VCaP (cell line): ENCODE measurements around the gene PACSIN2.

Experiments
- H3K27ac ChIP-seq: fragments of 450-650 bp; 2 replicates; pipeline ENCODE4 v1.5.1; 2017
- TF ChIP-seq, protein P1 (sequence below): fragments of 450-650 bp; conservative IDR thresholded peaks from 2 replicates; pipeline ENCODE4 v1.5.1; 2017; ENCODE audit warnings: mild to moderate bottlenecking, moderate library complexity

Gene PACSIN2

DNA sequence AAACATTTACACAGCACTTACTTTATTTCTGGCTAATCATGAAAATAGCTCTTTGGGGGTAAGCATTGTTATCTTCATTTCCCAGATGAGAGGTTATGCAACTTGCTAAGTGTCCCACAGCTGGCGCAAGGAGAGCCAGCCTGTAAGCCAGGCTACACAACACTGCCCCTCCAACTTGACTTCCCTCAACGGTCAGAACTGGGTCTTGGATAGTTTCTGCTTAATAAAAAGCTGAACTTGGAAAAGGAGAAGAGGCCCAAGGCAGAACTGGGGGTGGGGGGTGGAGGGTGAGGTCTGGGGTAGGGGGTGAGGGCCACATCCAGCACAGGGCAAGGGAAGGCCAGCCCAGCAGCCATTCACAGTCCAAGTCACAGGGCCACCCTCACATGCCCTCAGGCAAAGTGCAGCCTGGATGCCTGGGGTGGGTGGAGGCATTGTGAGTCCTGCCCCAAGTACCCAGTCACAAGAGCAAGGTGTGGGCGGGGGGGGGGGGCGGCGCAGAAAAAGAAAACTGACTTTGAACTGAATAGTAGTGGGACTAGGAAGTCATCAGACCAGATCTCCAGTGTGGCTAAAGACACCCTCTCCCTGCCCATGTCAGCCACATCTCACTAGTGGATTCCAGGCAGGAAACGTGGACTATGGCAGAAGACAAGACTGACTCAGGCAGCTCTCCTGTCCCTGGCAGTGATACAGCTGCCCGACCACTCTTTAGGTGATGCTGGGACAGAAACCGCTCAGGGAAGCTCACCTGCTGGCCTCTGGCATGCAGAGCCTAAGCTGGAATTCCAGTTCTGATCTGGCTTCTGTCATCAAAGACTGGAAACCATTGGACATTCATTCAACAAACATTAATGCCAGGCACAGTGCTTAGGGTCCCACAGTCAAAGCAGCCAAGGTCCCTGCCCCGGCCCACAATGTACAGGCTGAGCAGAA lies 52.4 kb downstream of the PACSIN2 start:
- peak overlapping the region; percentile 93 for H3K27ac ChIP-seq
- TF ChIP-seq, protein P1, sequence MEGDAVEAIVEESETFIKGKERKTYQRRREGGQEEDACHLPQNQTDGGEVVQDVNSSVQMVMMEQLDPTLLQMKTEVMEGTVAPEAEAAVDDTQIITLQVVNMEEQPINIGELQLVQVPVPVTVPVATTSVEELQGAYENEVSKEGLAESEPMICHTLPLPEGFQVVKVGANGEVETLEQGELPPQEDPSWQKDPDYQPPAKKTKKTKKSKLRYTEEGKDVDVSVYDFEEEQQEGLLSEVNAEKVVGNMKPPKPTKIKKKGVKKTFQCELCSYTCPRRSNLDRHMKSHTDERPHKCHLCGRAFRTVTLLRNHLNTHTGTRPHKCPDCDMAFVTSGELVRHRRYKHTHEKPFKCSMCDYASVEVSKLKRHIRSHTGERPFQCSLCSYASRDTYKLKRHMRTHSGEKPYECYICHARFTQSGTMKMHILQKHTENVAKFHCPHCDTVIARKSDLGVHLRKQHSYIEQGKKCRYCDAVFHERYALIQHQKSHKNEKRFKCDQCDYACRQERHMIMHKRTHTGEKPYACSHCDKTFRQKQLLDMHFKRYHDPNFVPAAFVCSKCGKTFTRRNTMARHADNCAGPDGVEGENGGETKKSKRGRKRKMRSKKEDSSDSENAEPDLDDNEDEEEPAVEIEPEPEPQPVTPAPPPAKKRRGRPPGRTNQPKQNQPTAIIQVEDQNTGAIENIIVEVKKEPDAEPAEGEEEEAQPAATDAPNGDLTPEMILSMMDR = no peak

DNA sequence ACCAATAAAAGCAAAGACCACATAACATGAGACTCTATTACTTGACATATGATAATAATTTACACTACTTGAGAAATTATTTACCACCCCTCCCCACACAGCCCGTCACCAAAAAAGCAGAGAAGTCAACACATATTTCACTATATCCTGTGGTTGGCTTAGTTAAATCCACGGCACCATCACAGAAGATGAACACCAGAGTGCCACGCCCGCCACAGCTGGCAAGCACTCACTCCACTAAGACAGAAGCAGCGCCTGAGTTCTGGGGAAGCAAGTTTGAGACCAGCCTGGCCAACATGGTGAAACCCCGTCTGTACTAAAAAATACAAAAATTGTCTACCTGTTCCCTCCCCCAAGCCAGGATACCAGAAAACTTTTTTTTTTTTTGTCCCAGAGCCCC lies 53.1 kb downstream of the PACSIN2 start:
- TF ChIP-seq, protein P1 = no peak
- peak overlapping the region; percentile 93 for H3K27ac ChIP-seq

DNA sequence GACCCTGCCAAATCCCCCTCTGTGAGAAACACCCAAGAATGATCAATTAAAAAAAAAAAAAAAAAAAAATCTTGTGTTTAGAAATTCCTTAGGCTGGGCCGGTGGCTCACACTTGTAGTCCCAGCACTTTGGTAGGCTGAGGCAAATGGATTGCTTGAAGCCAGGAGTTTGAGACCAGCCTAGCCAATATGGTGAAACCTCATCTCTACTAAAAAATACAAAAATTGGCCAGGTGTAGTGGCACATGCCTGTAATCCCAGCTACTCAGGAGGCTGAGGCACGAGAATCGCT lies 53.6 kb downstream of the PACSIN2 start:
- H3K27ac ChIP-seq = peak overlapping the region; percentile 93

DNA sequence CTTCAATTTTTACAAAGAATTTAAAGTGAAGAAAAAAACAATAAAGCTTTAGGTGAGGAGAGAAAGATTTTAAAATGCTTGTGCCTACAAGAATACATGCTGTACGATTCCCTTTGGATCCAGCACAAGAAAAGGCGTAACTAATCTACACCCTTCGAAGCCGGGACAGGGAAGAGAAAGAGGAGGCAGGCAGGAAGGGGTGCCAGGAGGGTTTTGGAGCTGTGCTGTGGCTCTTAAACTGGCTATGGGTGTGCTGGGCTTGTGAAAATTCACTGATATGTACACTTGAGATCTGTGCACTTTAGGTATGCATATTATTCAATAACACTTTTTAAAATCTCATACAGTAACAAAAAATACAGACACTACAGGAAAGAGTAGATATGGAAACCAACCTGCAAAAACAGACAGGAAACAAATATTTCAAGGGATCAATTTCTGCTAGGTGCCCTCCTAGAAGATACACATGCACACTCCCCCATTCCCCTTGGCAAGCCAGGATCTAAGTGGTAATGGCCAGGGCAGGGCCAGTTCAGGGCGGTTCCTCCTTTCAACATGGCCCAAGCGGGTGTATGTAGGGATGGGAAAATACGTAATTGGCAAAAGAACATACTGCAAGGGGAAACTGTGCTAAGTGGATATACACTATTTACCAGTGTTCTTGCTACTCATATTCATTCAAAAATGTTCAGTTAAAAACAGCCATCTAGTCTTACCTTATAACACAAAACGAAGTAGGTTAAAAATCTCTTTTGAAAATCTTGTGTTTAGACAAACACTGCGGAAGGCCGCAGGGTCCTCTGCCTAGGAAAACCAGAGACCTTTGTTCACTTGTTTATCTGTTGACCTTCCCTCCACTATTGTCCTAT lies 54.2 kb downstream of the PACSIN2 start:
- TF ChIP-seq, protein P1 = no peak

DNA sequence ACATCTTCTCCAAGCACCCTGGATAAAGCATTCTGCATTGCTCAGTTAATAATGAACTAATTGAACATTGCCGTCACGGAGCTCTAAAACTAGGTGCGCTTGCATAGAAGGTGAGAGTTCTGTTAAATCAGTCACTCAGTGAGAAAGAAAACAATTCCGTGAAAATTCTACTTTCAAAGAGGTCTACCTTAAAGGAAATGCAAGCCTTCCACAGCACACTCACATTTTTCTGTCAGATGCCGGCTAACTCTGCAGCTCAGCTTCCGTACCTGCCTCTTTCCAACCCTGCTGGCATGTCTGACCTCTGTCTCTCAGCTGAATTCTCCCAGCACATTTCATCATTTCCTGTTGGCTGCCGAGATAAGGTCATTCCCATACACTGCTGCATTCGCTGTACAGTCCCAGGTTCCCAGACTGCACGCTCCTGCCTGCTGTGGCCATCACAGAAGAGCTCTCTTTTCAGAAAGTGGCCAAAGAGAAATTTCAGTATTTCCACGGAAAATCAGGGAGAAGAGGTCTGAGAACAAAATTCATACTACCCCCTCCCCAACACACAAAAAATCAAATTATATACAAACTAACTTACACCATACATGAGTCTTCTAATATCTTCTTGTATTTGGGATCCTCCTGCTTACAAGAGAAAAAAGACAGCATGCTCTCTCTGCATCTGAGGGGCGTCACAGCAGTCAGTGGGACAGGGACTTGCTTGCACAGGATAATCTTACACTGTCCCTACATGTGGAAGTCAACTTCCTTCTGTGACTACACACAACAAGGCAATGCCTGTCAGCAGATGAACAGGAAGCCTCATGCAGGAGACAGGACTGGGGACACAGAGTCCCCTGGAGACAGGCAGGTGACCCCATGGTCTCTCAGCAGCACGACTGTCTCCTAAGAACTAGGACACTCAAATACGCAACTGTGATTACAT lies 55.1 kb downstream of the PACSIN2 start:
- H3K27ac ChIP-seq = peak overlapping the region; percentile 93
- TF ChIP-seq, protein P1 = no peak

More for the DNA sequence above, 54.2 kb downstream of the PACSIN2 start:
- H3K27ac ChIP-seq = peak overlapping the region; percentile 93

DNA sequence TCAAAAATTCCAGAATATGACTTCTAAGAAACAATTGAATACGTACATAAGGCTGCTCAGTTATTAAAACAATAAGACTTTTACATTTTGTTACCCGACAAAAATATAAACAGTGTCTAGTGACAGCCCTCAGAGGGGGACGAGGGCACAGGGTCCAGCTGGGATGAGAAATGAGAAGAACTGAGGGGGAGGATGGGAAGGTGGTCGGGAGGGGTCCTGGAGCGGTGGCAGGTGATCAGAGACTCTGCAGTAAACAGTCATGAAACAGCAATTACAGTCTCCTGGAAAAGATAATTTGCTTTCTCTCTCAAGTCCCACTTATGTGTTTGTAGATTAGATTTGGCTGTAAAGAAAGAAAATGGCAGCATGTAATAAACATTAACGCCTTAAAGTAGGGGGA lies 56.0 kb downstream of the PACSIN2 start:
- TF ChIP-seq, protein P1 = no peak
- peak overlapping the region; percentile 93 for H3K27ac ChIP-seq

DNA sequence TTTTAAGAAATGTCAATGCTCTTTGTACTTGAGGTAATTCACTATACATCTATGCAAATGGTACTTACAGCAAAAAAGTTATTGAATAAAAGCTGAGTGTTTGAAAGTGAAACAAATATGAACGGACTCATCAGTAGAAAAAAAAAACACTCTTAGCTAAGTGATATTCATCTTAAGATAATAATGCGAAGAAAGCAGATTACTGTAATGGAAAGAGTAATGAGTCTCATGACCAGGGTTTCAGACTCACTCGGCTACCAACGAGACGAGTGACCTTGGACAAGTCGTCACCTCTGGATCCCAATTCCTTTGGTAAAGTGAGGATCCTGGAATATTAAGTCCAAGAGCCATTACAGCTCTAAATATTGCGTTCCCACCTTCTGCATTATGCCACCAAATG lies 57.0 kb downstream of the PACSIN2 start:
- TF ChIP-seq, protein P1 = no peak
- H3K27ac ChIP-seq = peak overlapping the region; percentile 93
